Stomach smooth muscle (tissue), 2 donors: ENCODE measurements around the gene IL32.

Experiments
- H3K27ac ChIP-seq: one replicate; pipeline ENCODE4 v1.7.0; 2013; ENCODE audit warnings: mild to moderate bottlenecking, low read length, inconsistent platforms
- H3K27me3 ChIP-seq, 2 donors: one replicate each; pipeline ENCODE4 v1.7.0; 2013; ENCODE audit warnings: low read length in 2 of 2; ENCODE audit not compliant: insufficient read depth in 2 of 2, control insufficient read depth in 1 of 2
- H3K36me3 ChIP-seq, 2 donors: one replicate each; pipeline ENCODE4 v1.7.0; 2013; ENCODE audit warnings: low read length in 2 of 2; ENCODE audit not compliant: control insufficient read depth in 2 of 2, insufficient read depth in 2 of 2
- H3K4me1 ChIP-seq: one replicate; pipeline ENCODE4 v1.7.0; 2013; ENCODE audit warnings: low read length; ENCODE audit not compliant: control insufficient read depth, insufficient read depth
- H3K4me3 ChIP-seq, 2 donors: one replicate each; pipeline ENCODE4 v1.7.0; 2013; ENCODE audit warnings: low read length in 2 of 2
- H3K9ac ChIP-seq, 2 donors: one replicate each; pipeline ENCODE4 v1.7.0; 2013; ENCODE audit warnings: low read length in 2 of 2, mild to moderate bottlenecking in 1 of 2
- H3K9me3 ChIP-seq, 2 donors: one replicate each; pipeline ENCODE4 v1.7.0; 2013; ENCODE audit warnings: low read length in 2 of 2; ENCODE audit not compliant: control insufficient read depth in 2 of 2
- donor health status: healthy.
- donor health status: Pancreatic carcinoma.

The IL32 gene

GRCh38 chr16:3029491-3030221, 35.8 kb upstream of the IL32 start:
- H3K27me3 ChIP-seq: peaks cover 40 to 46% of the 10 kb centered on the region in 2 donors
- peaks cover 9 to 11% of the 10 kb centered on the region in 2 donors for H3K36me3 ChIP-seq
- no peak overlapping the region for H3K27ac ChIP-seq
- no peak overlapping the region for H3K9ac ChIP-seq
- peak overlapping the region in 1 of 2 donors; percentile 44 for H3K4me3 ChIP-seq
- no peaks in the 10 kb centered on the region for H3K9me3 ChIP-seq
- H3K4me1 ChIP-seq: peaks cover 13% of the 10 kb centered on the region

- Histone ChIP-seq H3K4me3 (no peak overlapping the region), H3K4me1 (peaks cover 13% of the 10 kb centered on the region), H3K36me3 (peaks cover 9 to 11% of the 10 kb centered on the region in 2 donors), H3K9ac (no peak overlapping the region), H3K9me3 (no peaks in the 10 kb centered on the region), H3K27me3 (peaks cover 45 to 53% of the 10 kb centered on the region in 2 donors), H3K27ac (no peak overlapping the region)
Measured at GRCh38 chr16:3030222-3031212, 34.9 kb upstream of the IL32 start.

GRCh38 chr16:3032624-3033023, 32.8 kb upstream of the IL32 start:
- Histone ChIP-seq H3K27me3 (peaks cover 64 to 69% of the 10 kb centered on the region in 2 donors), H3K9me3 (no peaks in the 10 kb centered on the region), H3K4me3 (no peak overlapping the region), H3K4me1 (peaks cover 13% of the 10 kb centered on the region), H3K36me3 (no peaks in the 10 kb centered on the region), H3K9ac (no peak overlapping the region), H3K27ac (no peak overlapping the region)

GRCh38 chr16:3035289-3035971, 30.0 kb upstream of the IL32 start:
- no peak overlapping the region for H3K27ac ChIP-seq

GRCh38 chr16:3035972-3036725, 29.3 kb upstream of the IL32 start:
- Histone ChIP-seq H3K36me3 (no peaks in the 10 kb centered on the region), H3K9ac (no peak overlapping the region), H3K4me3 (no peak overlapping the region), H3K4me1 (no peaks in the 10 kb centered on the region), H3K27me3 (peaks cover 53 to 64% of the 10 kb centered on the region in 2 donors), H3K9me3 (no peaks in the 10 kb centered on the region), H3K27ac (no peak overlapping the region)

More at GRCh38 chr16:3035289-3035971, 30.0 kb upstream of the IL32 start:
- no peaks in the 10 kb centered on the region for H3K36me3 ChIP-seq
- H3K9ac ChIP-seq: no peak overlapping the region
- H3K4me1 ChIP-seq: no peaks in the 10 kb centered on the region
- H3K9me3 ChIP-seq: no peaks in the 10 kb centered on the region
- H3K4me3 ChIP-seq: no peak overlapping the region
- H3K27me3 ChIP-seq: peaks cover 60 to 71% of the 10 kb centered on the region in 2 donors

- Histone ChIP-seq H3K9ac (no peak within 1 kb of the TSS), H3K36me3 (no peaks in the 10 kb centered on the region), H3K4me1 (no peaks in the 10 kb centered on the region), H3K27me3 (peaks cover 48 to 60% of the 10 kb centered on the region in 2 donors), H3K4me3 (no peak within 1 kb of the TSS), H3K9me3 (no peaks in the 10 kb centered on the region), H3K27ac (no peak within 1 kb of the TSS)
Measured at GRCh38 chr16:3036726-3037315, 28.6 kb upstream of the IL32 start, which contains the start of gene BICDL2. Gene BICDL2 (minus strand): TSS chr16:3036944. CDS start chr16:3035496, 1,448 bp downstream.

GRCh38 chr16:3038256-3038655, 27.2 kb upstream of the IL32 start:
- Histone ChIP-seq H3K36me3 (no peaks in the 10 kb centered on the region), H3K9ac (no peak overlapping the region), H3K4me1 (no peaks in the 10 kb centered on the region), H3K27me3 (peaks cover 44 to 57% of the 10 kb centered on the region in 2 donors), H3K27ac (no peak overlapping the region), H3K4me3 (no peak overlapping the region), H3K9me3 (no peaks in the 10 kb centered on the region)

- H3K4me3 ChIP-seq: no peak overlapping the region
- no peaks in the 10 kb centered on the region for H3K4me1 ChIP-seq
- no peak overlapping the region for H3K27ac ChIP-seq
- H3K9ac ChIP-seq: no peak overlapping the region
- H3K9me3 ChIP-seq: no peaks in the 10 kb centered on the region
- peaks cover 45 to 55% of the 10 kb centered on the region in 2 donors for H3K27me3 ChIP-seq
- no peaks in the 10 kb centered on the region for H3K36me3 ChIP-seq
Measured at GRCh38 chr16:3038896-3039295, 26.5 kb upstream of the IL32 start.

- Histone ChIP-seq H3K9me3 (no peaks in the 10 kb centered on the region), H3K27me3 (peaks cover 41 to 53% of the 10 kb centered on the region in 2 donors), H3K9ac (no peak overlapping the region), H3K4me3 (no peak overlapping the region), H3K27ac (no peak overlapping the region), H3K4me1 (peaks cover 15% of the 10 kb centered on the region), H3K36me3 (no peaks in the 10 kb centered on the region)
Measured at GRCh38 chr16:3042376-3042775, 23.1 kb upstream of the IL32 start.
